Activated effector memory CD4-positive, alpha-beta T cell treated with anti-CD3 and anti-CD28 coated beads, Interleukin-2, amount 50 U/mL, for 16 hours (primary cell): ENCODE results near the gene DAW1.

ENCODE experiments used
- DNase-seq: peaks from one replicate; pipeline ENCODE4 v3.0.0-alpha.2; 2020

The DAW1 gene

GRCh38 chr2:227862741-227863588 lies 8.5 kb upstream of the DAW1 start:
- DNase-seq, result no peak

- DNase-seq, result no peak
Measured at GRCh38 chr2:227864161-227864756, 7.2 kb upstream of the DAW1 start.

GRCh38 chr2:227865291-227865690 lies 6.1 kb upstream of the DAW1 start:
- DNase-seq, result no peak

- DNase-seq, result no peak
Measured at GRCh38 chr2:227867386-227867785, 4.0 kb upstream of the DAW1 start.

GRCh38 chr2:227870710-227871374 lies 589 bp upstream of the DAW1 start:
- DNase-seq, result no peak

- DNase-seq, result no peak
Measured at GRCh38 chr2:227872676-227873075, 1.2 kb downstream of the DAW1 start.

- no peak for DNase-seq
Measured at GRCh38 chr2:227876300-227876801, 4.9 kb downstream of the DAW1 start.

- no peak for DNase-seq
Measured at GRCh38 chr2:227877421-227878310, 6.2 kb downstream of the DAW1 start.

GRCh38 chr2:227880460-227880859 lies 9.0 kb downstream of the DAW1 start:
- DNase-seq, result no peak

- no peak for DNase-seq
Measured at GRCh38 chr2:227881866-227882517, 10.6 kb downstream of the DAW1 start.

- DNase-seq, result peak; percentile 87
Measured at GRCh38 chr2:227884511-227884947, 13.1 kb downstream of the DAW1 start.

- DNase-seq, result no peak
Measured at GRCh38 chr2:227886149-227886548, 14.7 kb downstream of the DAW1 start.

GRCh38 chr2:227888289-227888688 lies 16.9 kb downstream of the DAW1 start:
- DNase-seq, result no peak

- no peak for DNase-seq
Measured at GRCh38 chr2:227889336-227889735, 17.9 kb downstream of the DAW1 start.

GRCh38 chr2:227890495-227891079 lies 19.2 kb downstream of the DAW1 start:
- DNase-seq, result no peak

- no peak for DNase-seq
Measured at GRCh38 chr2:227891673-227892072, 20.2 kb downstream of the DAW1 start.

- DNase-seq, result no peak
Measured at GRCh38 chr2:227903381-227903780, 31.9 kb downstream of the DAW1 start.

- DNase-seq, result no peak
Measured at GRCh38 chr2:227906991-227907390, 35.6 kb downstream of the DAW1 start.

- DNase-seq, result no peak
Measured at GRCh38 chr2:227908266-227909054, 37.0 kb downstream of the DAW1 start.

GRCh38 chr2:227914362-227914761 lies 42.9 kb downstream of the DAW1 start:
- DNase-seq, result no peak

GRCh38 chr2:227921648-227922047 lies 50.2 kb downstream of the DAW1 start:
- DNase-seq, result no peak
